ENCODE results near the gene NDUFS5.

- TF ChIP-seq RFX5 (IDR thresholded peaks at IDR 0.05; ENCODE audit: low read depth, low read length) (no peak), SMC3 (IDR thresholded peaks at IDR 0.05; ENCODE audit: borderline replicate concordance, low read length) (no peak), YY1 (IDR thresholded peaks at IDR 0.05; ENCODE audit: low read depth, low read length) (no peak), POLR2AphosphoS5 (IDR thresholded peaks at IDR 0.05; ENCODE audit: low read length) (no peak), ZNF274 (IDR thresholded peaks at IDR 0.05; ENCODE audit: insufficient read depth, insufficient read length) (no peak), RELA (IDR thresholded peaks at IDR 0.05; ENCODE audit: borderline replicate concordance, partially characterized antibody) (no peak), MYC (IDR thresholded peaks at IDR 0.05; ENCODE audit: insufficient read depth, insufficient read length, insufficient replicate concordance, low read length, severe bottlenecking) (no peak), IKZF1 (conservative IDR thresholded peaks at IDR 0.05) (no peak), TCF7 (IDR thresholded peaks at IDR 0.05; ENCODE audit: borderline replicate concordance) (no peak), REST (IDR thresholded peaks at IDR 0.05; ENCODE audit: low read depth, low read length) (no peak), POLR2A (IDR thresholded peaks at IDR 0.05; ENCODE audit: low read depth, low read length) (no peak), EP300 (IDR thresholded peaks at IDR 0.05; ENCODE audit: borderline replicate concordance in 1 of 2, control insufficient read depth in 1 of 2, low read depth in 2 of 2, low read length in 2 of 2) (no peak), SREBF1 (IDR thresholded peaks at IDR 0.05; ENCODE audit: low read length) (no peak)
Observed at GRCh38 chr1:39043513-39043912, 17.4 kb downstream of the NDUFS5 start.
